ENCODE results near the gene MAGEB17. TPM values are rescaled to one million over a fixed set of nuclear protein-coding genes. Genes with fewer than 3 reads are reported as not detected.

MAGEB17 gene
- total RNA-seq, 1 donor from 2014 or later = not detected

DNA sequence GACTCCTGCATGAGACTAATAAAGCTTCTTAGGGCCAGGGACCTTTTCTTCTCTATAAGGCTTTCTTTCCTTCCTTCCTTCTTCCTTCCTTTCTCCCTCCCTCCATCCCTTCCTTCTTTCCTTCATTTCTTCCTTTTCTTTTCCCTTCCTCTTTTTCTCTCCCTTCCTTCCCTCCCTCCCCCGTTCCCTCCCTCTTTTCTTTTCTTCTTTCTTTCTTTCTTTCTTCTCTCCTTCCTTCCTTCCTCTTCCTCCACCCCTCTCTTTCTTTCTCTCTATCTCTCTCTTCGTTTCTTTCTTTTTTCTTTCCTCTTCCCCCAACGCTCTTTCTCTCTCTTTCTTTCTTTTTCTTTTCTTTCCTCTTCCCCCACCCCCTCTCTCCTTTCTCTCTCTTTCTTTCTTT, 2.5 kb upstream of the MAGEB17 start:
- TF ChIP-seq POLR2AphosphoS5 (IDR thresholded peaks at IDR 0.05; ENCODE audit: insufficient read depth in 1 of 2, low read depth in 1 of 2) = no peak
- no peak for TF ChIP-seq POLR2A (IDR thresholded peaks at IDR 0.05)
- TF ChIP-seq, protein P1, sequence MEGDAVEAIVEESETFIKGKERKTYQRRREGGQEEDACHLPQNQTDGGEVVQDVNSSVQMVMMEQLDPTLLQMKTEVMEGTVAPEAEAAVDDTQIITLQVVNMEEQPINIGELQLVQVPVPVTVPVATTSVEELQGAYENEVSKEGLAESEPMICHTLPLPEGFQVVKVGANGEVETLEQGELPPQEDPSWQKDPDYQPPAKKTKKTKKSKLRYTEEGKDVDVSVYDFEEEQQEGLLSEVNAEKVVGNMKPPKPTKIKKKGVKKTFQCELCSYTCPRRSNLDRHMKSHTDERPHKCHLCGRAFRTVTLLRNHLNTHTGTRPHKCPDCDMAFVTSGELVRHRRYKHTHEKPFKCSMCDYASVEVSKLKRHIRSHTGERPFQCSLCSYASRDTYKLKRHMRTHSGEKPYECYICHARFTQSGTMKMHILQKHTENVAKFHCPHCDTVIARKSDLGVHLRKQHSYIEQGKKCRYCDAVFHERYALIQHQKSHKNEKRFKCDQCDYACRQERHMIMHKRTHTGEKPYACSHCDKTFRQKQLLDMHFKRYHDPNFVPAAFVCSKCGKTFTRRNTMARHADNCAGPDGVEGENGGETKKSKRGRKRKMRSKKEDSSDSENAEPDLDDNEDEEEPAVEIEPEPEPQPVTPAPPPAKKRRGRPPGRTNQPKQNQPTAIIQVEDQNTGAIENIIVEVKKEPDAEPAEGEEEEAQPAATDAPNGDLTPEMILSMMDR (IDR thresholded peaks at IDR 0.05) = no peak
- H3K4me1 ChIP-seq = no peaks in the 10 kb centered on the region
- no peak for DNase-seq (ENCODE audit: extremely low spot score in 2 of 2)
- H3K4me3 ChIP-seq = no peak overlapping the region
- H3K9me3 ChIP-seq = no peaks in the 10 kb centered on the region
- intact Hi-C loops (cut with DNase I) = no loop called here
- no peaks in the 10 kb centered on the region for H3K27me3 ChIP-seq
- no peak overlapping the region for H3K27ac ChIP-seq
- H3K36me3 ChIP-seq = no peaks in the 10 kb centered on the region

DNA sequence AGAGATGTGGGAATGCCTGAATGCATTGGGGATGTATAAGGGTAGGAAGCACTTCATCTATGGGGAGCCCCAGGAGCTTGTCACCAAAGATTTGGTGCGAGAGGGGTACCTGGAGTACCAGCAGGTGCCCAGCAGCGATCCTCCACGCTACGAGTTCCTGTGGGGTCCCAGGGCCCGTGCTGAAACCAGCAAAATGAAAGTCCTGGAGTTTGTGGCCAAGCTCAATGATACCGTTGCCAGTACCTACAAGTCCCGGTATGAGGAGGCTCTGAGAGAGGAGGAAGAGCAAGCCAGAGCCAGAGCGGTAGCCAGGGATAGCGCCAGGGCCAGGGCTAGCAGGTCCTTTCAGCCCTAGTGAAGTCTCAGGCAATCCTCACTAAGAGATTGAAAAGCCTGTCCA, 3.8 kb downstream of the MAGEB17 start:
- Histone ChIP-seq H3K36me3 (no peaks in the 10 kb centered on the region), H3K4me3 (no peak overlapping the region), H3K9me3 (no peaks in the 10 kb centered on the region), H3K27ac (no peak overlapping the region), H3K4me1 (no peaks in the 10 kb centered on the region), H3K27me3 (no peaks in the 10 kb centered on the region)
- DNase-seq (ENCODE audit: extremely low spot score in 2 of 2) = no peak
- TF ChIP-seq POLR2A (IDR thresholded peaks at IDR 0.05) = no peak
- intact Hi-C loops (cut with DNase I) = no loop called here

DNA sequence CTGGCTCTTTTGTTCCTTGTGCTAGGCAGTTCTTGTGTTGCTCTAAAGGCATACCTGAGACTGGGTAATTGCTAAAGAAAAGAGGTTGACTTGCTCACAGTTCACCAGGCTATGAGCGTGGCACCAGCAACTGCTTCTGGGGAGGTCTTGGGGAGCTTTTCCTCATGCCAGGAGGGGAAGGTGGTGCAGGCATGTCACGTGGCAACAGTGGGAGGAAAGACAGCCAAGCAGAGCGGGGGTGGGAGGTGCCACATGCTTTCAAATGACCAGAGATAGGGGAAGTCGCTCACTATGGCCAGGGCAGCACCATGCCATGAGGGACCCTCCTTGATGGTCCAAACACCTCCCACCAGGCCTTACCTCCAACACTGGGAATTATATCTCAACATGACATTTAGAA, 4.7 kb downstream of the MAGEB17 start:
- DNase-seq (ENCODE audit: extremely low spot score in 2 of 2) = no peak

DNA sequence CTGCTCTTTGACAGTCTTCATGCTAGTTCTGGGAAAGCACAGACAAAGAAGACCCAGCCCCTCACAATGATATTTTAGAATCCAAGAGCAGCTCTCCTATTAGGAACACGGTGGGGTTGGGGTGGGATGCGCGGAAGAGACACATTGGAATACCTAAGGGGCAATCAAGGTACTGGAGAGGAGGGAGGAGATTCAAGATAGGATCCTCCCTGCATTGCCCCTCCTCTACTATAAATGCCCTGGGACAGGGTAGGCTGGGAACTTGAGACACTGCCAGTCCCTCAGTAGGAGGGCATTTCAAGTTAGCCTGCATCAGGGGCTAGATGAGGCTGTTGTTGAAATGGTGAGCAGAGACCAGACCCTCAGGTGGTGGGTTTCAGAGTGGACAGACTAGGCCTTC, 5.1 kb downstream of the MAGEB17 start:
- TF ChIP-seq POLR2AphosphoS5 (IDR thresholded peaks at IDR 0.05; ENCODE audit: insufficient read depth in 1 of 2, low read depth in 1 of 2) (no peak), POLR2A (IDR thresholded peaks at IDR 0.05) (no peak)
- TF ChIP-seq, protein P1 (IDR thresholded peaks at IDR 0.05) = no peak
- no peak for DNase-seq (ENCODE audit: extremely low spot score in 2 of 2)
- no peaks in the 10 kb centered on the region for H3K36me3 ChIP-seq
- intact Hi-C loops (cut with DNase I) = no loop called here
- no peaks in the 10 kb centered on the region for H3K4me1 ChIP-seq
- H3K27me3 ChIP-seq = no peaks in the 10 kb centered on the region
- H3K9me3 ChIP-seq = no peaks in the 10 kb centered on the region
- H3K27ac ChIP-seq = no peak overlapping the region
- no peak overlapping the region for H3K4me3 ChIP-seq

More for the DNA sequence above, 4.7 kb downstream of the MAGEB17 start:
- Histone ChIP-seq H3K4me3 (no peak overlapping the region), H3K27me3 (no peaks in the 10 kb centered on the region), H3K36me3 (no peaks in the 10 kb centered on the region), H3K9me3 (no peaks in the 10 kb centered on the region), H3K27ac (no peak overlapping the region), H3K4me1 (no peaks in the 10 kb centered on the region)
- intact Hi-C loops (cut with DNase I) = no loop called here
- TF ChIP-seq, protein P1 (IDR thresholded peaks at IDR 0.05) = no peak
- no peak for TF ChIP-seq POLR2AphosphoS5 (IDR thresholded peaks at IDR 0.05; ENCODE audit: insufficient read depth in 1 of 2, low read depth in 1 of 2)
- TF ChIP-seq POLR2A (IDR thresholded peaks at IDR 0.05) = no peak

DNA sequence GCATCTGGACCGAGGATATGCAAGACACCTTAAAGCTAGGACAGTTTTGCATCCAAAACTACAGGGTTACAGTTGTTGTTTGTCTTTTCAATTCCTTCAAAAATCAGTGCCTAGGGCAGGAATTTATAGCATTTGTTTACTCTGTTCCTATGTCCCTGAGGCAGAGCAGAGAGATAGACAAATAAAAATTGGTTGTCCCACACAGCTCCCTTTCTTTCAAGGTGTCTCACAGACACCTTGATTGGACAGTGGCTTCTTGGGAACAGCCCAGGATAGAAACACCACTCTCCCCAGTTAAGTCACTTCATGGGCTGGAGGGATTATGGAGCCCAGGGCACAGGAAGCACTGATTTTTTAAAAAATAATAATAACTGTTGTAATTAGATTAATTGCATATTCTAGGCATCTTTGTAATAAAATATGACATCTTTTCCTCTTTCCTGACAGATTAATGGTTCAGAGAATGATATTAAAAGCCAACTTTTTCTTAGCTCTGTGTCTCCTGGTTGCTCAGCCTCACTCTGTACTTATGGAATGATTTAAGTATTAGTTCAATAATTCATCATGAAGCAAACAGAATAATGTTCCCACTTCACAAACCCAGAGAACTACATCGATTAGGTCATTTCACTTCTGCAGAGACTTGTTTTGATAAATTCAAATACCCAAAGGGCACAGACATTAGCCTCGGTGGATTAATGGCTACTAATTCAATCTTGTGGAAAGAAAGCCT, 8.2 kb downstream of the MAGEB17 start:
- H3K9me3 ChIP-seq = no peaks in the 10 kb centered on the region
- intact Hi-C loops (cut with DNase I) = no loop called here
- no peak overlapping the region for H3K27ac ChIP-seq
- H3K27me3 ChIP-seq = no peaks in the 10 kb centered on the region
- H3K4me3 ChIP-seq = no peak overlapping the region
- TF ChIP-seq, protein P1 (IDR thresholded peaks at IDR 0.05) = no peak
- TF ChIP-seq POLR2A (IDR thresholded peaks at IDR 0.05) (no peak), POLR2AphosphoS5 (IDR thresholded peaks at IDR 0.05; ENCODE audit: insufficient read depth in 1 of 2, low read depth in 1 of 2) (no peak)
- DNase-seq (ENCODE audit: extremely low spot score in 2 of 2) = no peak
- H3K4me1 ChIP-seq = no peaks in the 10 kb centered on the region
- no peaks in the 10 kb centered on the region for H3K36me3 ChIP-seq

Measured in vagina (tissue), 2 donors.